Renal cortical epithelial cell (primary cell): ENCODE measurements around the gene PYGL. TPM values are rescaled to one million over a fixed set of nuclear protein-coding genes. Genes with fewer than 3 reads are reported as not detected.
A peak's percentile ranks its signal among the peaks of the same experiment; 100 is the strongest.
"Not testable (repeated sequence)": the region's sequence is repeated elsewhere in the genome, so short reads cannot be mapped to it uniquely, and the experiment has no call there.

Experiments
- DNase-seq: peaks from one replicate; pipeline ENCODE4 v3.0.0-alpha.2; 2011; ENCODE audit warnings: low read depth
- total RNA-seq: library from RNA; depleted of rRNA; stranded (reverse); fragments of >200 nt; gene quantifications from 2 replicates; pipeline ENCODE4 v1.2.3, GENCODE V29; 2014

PYGL gene
- total RNA-seq, 1 donor from 2014 or later = 202 TPM

GRCh38 chr14:50954811-50955372 is 10.6 kb upstream of the PYGL start:
- DNase-seq = peak; percentile 76

- DNase-seq = no peak
These were observed 9.2 kb upstream of the PYGL start for GRCh38 chr14:50953502-50953901.

GRCh38 chr14:50951032-50951431 is 6.7 kb upstream of the PYGL start:
- DNase-seq = no peak

DNA sequence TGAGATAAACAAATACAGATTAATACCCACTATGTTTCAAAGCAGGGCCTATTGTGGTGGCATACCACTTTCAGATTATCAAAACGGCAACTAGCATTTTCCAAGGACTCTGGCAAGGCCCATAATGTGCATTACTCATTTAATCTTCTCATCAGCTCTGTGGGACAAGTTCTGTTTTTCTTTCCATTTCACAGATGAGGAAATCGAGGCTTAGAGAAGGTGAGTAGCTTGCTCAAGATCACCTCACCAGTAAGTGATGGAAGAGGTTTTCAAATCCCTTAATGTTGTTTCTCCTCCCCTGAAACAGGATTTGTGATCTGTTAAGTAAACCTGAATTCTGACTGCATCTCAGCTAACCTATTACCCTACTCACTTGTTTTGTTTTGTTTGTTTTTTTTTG is 3.9 kb upstream of the PYGL start:
- no peak for DNase-seq

GRCh38 chr14:50947446-50947845 is 3.2 kb upstream of the PYGL start:
- peak; percentile 26 for DNase-seq

- DNase-seq = no peak
These were observed 2.1 kb upstream of the PYGL start for GRCh38 chr14:50946234-50946935.

GRCh38 chr14:50944647-50945413 is 547 bp upstream of the PYGL start:
- peak; percentile 63 for DNase-seq

DNA sequence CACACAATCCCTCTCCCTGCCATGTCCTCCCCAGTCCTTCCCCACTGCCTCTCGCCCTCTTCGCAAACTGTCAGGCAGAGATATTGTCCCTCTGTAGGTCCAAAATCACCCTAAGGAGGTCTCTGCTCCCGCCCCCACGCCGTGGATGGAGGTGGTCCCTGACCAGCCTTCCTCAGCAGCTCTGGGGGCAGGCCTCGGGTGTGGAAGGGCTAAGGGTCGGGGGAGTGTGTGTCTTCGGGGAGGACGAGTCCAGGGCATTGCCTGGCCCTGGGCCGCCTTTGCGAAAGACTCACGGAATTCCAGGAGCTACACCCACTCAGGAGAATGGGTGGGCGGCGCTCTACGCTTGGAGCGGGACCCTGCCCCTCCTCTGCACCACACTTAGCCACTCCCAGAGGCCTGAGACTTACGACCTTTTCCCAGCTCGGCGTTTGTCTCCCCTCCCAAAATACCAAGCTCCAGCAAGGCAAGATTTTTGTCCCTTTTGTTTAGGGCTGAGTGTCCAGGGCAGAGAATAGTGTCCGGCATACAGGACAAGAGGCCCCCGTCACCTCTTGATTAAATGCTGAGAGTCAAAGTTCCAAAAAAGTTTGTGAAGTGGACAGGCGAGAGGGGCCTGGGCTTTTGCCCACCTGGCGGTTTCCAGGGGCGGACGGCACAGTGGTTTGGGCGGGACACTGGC is 881 bp downstream of the PYGL start:
- DNase-seq = peak; percentile 49

- DNase-seq = not testable (repeated sequence)
These were observed 2.6 kb downstream of the PYGL start for GRCh38 chr14:50941638-50942037.

DNA sequence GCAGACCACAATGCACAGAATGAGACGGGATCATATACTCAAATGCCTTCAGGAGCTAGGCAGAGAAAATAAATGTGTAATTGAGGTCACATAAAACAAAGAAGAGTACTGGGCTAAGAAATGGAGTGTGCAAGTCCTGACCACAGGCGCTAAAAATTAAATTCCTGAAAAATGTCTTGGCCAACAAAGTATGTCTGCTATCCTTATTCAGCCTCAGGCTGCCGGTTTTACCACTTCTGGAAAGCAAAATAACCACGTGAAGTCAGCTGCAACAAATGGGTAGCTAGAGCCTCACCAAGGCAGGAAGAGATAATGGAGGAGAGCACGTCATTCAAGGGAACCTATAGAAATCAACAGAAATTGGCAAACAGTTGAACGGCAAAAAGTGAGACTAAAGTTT is 3.1 kb downstream of the PYGL start:
- DNase-seq = peak; percentile 37

- no peak for DNase-seq
These were observed 6.5 kb downstream of the PYGL start for GRCh38 chr14:50937800-50938199.

GRCh38 chr14:50937325-50937724 is 7.0 kb downstream of the PYGL start:
- peak; percentile 71 for DNase-seq

DNA sequence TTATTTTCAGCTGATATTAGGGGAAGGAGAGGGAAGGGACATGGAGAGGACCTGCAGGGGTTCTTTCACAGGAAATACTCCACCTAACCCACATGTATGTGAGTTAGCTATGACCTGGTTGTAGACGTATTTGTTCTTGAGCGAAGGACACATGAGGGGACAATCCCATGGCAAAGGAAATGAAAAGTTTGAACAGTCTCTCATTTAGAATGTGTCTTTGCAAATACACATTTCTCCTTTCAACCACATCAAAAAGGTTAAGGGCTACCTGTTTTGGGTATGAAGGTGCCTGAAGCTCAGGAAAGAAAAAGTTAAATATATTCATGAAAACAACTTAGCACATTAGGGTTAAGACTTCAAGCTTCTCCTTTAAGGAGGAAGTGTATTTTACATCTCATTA is 7.4 kb downstream of the PYGL start:
- DNase-seq = no peak

GRCh38 chr14:50936016-50936340 is 8.3 kb downstream of the PYGL start:
- no peak for DNase-seq

- no peak for DNase-seq
These were observed 8.9 kb downstream of the PYGL start for GRCh38 chr14:50935126-50936015.

DNA sequence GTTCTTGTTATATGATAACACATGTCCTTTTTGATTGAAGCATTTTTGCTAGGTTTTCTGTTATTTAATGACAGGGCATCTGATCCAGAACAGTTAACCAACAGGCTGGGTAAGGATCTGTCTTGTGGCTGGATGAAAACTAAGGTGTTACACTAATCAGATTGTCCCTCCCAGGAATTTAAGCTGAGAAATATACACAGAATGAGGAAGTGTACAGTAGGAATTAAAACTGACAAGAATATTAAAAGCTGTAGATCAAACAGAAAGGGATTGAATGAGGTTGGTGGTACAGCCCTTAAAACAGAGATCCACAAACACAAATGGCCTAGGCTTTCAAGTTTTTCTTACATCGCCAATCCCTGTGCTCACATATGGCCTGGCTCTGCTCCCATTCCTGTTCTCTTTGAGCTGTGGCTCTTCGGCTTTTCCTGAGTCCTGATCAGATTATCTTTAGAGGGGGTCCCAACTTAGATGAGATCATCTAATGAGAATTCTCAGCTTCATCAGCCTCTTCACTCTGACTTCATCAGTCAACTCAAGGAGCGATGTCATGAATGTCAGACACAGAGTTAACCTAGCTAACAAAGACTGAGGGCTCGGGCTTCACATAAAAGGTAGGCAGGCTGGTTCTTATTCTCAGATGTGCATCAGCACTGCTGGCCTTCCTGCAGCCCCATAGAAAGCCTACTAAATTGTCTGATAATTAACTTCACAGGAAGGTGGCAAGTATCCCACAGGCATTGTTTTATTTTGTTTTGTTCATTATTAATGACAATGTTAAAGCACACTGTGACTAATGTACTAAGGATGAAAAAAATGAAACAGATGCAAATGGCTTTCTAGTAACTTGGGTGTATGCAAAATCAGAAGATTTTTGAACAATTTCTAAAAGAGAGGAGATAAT is 11.4 kb downstream of the PYGL start:
- DNase-seq = peak; percentile 94

- DNase-seq = no peak
These were observed 12.1 kb downstream of the PYGL start for GRCh38 chr14:50932156-50932555.

DNA sequence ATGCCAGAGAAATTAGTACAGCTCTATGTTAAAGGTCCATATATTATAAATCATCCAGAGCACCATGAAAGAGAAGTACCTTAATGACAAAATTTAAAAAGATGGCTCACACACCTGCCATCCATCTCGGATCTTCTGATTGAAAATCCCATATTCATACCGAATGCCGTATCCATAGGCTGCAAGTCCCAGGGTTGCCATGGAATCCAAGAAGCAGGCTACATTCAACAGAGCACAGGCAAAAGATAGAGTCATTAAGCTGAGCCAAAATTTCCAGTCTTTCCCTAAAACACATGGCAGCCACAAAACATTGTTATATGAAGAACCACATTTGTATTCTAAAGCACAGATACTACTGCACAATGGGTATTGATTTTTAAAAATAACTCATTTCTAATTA is 12.7 kb downstream of the PYGL start:
- no peak for DNase-seq

DNA sequence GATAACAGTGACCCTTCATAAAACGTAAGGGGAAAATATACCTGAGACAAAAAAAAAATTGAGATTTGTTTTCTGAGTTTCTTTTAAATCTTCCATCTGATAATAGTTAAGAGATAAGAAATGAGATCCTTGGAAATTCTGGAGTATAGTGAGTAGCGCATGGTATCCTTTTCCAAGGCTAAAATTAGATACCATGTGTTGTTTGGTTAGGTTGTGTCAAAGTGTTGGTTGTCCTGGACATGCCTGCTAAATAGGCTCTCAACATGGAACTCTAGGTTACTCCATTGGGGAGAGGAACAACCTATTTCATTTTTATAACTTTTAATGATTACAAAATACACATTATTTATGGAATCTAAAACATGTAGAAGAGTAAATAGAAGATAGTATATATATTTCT is 14.8 kb downstream of the PYGL start:
- no peak for DNase-seq

DNA sequence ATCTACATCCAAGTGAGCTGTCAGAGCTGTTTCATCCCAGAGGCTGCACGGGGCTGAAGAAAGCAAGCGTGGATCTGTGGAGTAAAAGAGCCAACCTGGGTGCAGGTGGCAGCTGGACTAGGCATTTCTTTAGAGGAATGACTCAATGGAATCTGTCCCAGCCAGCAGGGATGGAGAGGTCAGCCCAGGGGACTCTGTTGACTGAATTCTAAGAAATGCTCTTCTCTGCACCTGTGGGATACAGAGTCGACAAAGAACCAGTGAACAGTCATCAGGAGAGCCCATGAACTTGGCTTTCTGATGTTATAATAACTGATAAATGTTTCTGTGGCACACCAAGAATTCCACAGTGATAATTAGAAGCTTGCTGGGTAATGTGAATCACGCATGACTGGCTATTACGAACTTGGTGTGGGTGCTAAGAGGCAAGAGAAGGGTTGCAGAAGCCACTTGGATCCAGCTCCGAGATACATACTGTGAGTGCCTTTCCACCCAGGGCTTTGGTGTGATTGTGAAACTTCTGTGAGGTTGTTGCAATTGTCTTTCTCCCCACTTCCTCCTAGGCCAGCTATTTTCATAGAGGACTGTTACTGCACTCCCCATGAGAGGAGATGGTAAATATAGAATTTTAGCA is 16.2 kb downstream of the PYGL start:
- peak; percentile 90 for DNase-seq
